HG03460 (cell line): ENCODE data around the gene CRADD.
"Not testable (repeated sequence)": the region's sequence is repeated elsewhere in the genome, so short reads cannot be mapped to it uniquely, and the experiment has no call there.

Experiments used
- ATAC-seq: cut with Tn5 transposase; IDR thresholded peaks from one replicate; pipeline ENCODE4 v1.9.1; 2021; ENCODE audit not compliant: unreplicated experiment

Gene CRADD

DNA sequence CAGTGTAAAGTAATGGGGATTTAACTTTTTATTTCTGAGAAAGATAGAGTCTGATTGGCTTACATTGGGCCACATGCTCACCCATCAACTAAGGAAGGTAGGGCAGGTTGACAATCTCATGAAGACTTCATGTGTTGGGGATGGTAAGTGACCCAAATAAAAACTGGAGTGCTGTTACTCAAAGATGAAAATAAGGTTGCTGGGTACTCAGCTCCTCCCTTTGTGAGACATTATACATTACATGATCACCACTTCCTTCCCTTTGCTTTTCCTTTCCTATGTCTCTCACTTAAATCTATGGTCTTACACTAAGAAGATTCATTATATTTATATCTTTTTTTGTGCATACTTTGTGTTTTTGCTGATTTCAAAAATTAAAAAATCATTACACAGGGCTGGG lies 247.2 kb downstream of the CRADD start:
- no peak for ATAC-seq

DNA sequence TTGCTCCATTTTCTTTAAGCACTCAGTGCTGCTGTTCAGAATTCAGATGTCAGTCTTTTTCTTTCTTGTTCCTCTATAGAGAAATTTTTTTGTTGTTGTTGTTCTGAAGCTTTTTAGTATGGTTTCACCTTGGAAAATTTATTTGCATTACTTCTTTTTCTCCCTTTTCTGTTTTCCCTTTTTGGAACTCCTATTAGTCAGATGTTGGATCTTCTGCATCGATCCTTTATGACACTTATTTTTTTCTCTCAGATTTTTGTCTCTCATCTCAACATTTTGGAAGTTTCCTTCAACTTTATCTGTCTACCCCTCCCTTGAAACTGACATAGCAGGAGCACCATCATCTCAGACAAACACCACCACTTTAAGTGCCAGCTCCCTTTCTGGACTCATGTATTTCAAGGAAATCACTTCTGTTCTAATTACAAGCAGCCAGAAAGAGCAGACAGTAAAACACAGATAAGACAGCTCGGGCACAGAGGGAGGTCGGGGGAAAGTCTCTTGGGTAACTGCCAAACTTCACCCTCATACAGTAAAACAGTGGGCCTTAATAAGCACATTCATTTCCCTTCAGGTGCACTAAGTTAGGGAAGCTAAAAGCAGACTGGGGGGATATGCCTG lies 248.5 kb downstream of the CRADD start:
- no peak for ATAC-seq

DNA sequence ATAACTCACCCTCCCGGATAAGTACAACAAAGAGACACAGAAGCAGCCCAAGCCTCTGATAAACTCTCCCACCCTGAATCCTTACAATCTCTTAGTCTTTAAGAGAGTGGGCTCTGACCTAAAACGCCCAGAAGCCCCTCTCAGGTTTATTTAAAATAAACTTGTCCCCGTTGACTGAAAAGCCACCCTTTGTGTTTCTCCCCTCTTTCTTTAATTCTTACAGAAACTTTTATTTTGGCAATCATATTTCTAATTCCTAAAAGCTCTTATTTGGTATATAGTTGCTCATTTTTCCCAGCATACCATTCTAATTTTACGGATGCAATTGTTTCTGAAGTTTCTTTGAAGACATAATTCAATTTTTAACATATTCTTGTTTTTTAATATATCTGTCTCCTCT lies 249.1 kb downstream of the CRADD start:
- no peak for ATAC-seq

DNA sequence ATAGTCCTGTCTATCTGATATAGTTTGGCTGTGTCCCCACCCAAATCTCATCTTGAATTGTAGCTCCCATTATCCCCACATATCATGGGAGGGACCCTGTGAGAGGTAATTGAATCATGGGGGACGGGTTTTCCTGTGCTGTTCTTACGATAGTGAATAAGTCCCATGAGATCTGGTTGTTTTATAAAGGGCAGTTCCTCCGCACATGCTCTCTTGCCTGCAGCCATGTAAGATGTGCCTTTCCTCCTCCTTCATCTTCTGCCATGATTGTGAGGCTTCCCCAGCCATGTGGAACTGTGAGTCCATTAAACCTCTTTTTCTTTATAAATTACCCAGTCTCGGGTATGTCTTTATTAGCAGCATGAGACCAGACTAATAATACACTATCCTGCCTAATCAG lies 251.9 kb downstream of the CRADD start:
- ATAC-seq, result not testable (repeated sequence)

DNA sequence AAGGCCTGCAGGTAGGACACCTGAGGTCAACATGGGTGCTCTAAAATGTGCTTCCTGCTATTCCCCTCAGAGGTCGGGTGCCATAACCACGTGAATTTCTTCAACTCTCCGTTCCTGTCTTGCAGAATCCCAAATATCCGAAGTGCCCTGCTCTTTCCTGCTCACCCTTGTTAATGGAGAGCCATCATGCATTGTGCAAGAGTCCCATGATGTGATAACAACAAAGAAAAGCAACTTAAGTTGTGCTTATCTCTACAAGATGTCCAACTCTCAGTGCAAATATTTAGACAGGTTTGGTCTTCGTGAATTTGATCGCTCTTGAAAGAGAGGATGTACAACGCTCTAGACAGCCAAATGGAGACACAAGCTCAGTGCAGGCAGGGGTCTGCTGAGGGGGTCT lies 260.6 kb downstream of the CRADD start:
- no peak for ATAC-seq

DNA sequence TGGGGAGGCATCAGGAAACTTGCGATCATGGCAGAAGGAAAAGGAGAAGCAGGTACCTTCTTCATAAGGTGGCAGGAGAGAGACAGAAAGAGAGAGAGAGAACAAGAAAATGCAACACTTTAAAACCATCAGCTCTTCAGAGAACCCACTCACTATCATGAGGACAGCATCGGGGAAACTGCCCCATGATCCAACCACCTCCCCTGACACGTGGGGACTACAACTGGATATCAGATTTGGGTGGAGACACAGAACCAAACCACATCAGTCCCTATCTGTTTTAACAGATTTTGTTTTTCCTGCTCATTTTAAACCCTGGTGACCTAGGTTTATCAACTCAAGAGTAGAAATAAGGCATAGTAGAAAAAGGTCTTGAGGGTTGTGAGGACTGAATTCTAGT lies 261.1 kb downstream of the CRADD start:
- no peak for ATAC-seq

DNA sequence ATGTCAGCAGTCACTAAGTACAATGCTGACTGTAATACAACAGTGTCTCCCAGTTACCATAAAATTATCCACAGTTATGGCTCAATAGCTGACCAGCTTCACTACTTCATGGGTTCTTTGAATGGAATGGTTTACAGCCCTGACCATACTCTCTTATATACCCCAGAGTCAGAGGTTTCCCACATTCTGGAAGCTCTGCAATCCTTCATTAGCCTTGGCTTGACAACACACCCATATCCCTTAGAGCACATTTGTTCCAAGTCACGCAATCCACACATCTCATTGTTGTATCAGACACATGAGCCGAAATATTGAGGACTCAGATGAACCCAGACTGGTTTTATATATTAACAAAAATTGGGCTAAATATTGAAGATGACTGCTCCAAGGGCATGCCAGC lies 261.8 kb downstream of the CRADD start:
- ATAC-seq, result no peak

DNA sequence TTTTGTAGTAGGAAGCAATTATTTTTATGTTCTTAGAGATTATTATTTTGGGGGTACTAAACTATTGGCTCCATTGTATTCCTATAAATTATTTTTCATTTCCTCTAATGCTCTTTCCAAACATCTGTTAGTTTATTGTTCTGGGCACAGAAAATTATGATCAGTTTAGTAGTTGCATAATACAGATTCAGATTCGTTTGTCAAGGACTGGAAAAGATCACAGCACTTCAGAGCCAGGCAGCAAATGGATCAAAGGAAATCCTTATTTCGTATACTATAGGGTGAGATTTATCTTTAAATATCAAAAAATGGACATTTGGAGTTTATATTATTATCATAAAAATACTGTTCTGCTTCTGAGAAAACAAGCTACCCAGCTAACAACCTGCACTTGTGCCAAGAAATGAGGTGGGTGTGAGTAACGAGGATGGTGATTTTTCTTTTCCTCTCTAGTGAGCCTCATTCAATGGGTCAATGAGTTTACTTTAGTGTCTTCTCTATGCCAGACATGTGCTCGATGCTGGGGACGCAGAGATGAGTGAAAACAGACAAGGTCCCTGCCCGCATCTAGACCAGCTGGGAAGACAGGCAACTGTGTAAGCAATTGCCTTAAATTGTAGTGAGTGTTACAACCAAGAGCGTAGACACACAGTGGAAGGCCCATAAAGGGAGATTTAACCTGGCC lies 262.6 kb downstream of the CRADD start:
- no peak for ATAC-seq

DNA sequence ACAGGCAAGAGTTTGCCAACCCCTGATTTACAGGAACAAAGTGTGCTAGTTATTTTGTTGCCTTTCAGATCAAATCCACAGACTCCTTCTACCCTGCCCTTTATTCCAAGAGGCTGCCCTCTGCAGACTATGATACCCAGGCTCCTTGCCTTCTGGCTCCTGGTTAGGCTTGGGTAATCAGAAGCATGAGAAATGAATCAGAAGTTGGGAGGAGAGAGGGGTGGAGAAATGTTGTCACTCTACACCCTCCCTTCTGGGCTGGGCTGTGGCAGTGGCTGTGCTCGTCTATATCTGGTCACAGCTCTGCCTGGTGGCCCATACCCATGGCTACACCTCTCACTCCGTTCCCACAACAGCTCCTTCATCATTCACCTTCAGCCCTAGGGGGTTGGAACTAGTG lies 266.6 kb downstream of the CRADD start:
- ATAC-seq, result no peak

DNA sequence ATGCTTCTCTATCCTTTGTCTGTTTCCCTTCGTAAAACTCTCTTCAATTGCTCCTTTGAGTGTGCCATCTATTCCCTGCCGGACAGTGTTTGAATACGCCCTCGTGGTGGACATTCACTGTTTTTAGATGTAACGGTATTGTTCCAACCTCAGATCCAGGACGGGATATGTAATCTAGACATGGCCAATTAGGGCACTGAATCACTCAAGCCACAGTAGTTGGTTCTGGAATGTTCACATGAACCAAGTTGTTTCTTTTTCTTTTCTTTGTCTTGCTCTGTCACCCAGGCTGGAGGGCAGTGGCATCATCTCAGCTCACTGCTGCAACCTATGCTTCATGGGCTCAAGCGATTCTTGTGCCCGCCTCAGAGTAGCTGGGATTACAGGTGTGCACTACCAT lies 267.0 kb downstream of the CRADD start:
- ATAC-seq, result no peak
